ENCODE measurements around the gene GJA4. TPM values are rescaled to one million over a fixed set of nuclear protein-coding genes. Genes with fewer than 3 reads are reported as not detected.

GJA4 gene
- total and polyA plus RNA-seq, 2 of the 8 experiments (the other 6 are each of a cell fraction or from before 2014, with no cell fraction given) = 3.2 to 3.9 TPM

DNA sequence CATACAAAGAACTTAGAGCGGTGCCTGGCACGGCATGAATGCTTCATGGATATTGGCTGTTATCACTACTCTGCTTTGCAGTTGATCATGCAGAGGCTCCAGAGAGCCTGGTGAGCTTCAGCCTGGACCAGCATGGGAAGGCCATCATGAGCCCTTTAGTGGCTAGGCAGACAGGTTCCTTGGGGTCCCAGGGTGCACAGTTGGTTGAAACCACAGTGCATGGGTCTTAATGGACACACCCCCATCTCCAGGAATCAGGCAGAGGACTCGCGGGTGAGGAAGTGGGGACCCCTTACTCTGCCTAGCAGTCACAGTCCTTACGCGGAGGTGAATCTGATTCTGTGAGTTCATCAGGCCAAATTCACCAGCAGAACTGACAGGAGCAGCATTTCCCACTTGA lies 36.8 kb upstream of the GJA4 start:
- Histone ChIP-seq H2BK20ac (ENCODE audit: low read length) (no peak overlapping the region), H3K4me2 (ENCODE audit: insufficient read depth in 1 of 2, low read depth in 2 of 2, low read length in 2 of 2) (no peak overlapping the region), H4K5ac (ENCODE audit: insufficient read length, low read depth, low read length) (no peak overlapping the region), H2AK5ac (ENCODE audit: low read depth, low read length) (no peak overlapping the region), H3K23ac (ENCODE audit: insufficient read length) (no peak overlapping the region), H3K4ac (replicated peaks; ENCODE audit: insufficient read length, low read depth, low read length) (no peak overlapping the region), H3K9ac (replicated peaks in 1 of 4; ENCODE audit: extremely low read depth in 1 of 4, low read depth in 3 of 4, low read length in 3 of 4) (no peak overlapping the region), H3K18ac (ENCODE audit: extremely low read depth, low read length) (no peak overlapping the region), H3K14ac (ENCODE audit: insufficient read length) (no peak overlapping the region), H4K20me1 (replicated peaks in 1 of 2; ENCODE audit: control insufficient read depth in 1 of 2, insufficient read depth in 2 of 2, low read length in 2 of 2) (no peaks in the 10 kb centered on the region), H3K56ac (replicated peaks; ENCODE audit: insufficient read length, low read depth, low read length) (no peak overlapping the region), H2BK15ac (ENCODE audit: low read length) (no peak overlapping the region), H3K79me1 (ENCODE audit: low read depth, low read length) (no peaks in the 10 kb centered on the region), H3K27me3 (replicated peaks in 1 of 4; ENCODE audit: control insufficient read depth in 3 of 4, extremely low read depth in 1 of 4, insufficient read depth in 3 of 4, low read length in 3 of 4) (no peaks in the 10 kb centered on the region), H3K4me3 (ENCODE audit: extremely low read depth in 1 of 4, insufficient read depth in 2 of 4, low read depth in 3 of 4, low read length in 4 of 4) (no peak overlapping the region), H2BK120ac (replicated peaks; ENCODE audit: low read depth, low read length) (no peak overlapping the region), H3K27ac (ENCODE audit: low read depth, low read length) (no peak overlapping the region), H3K23me2 (ENCODE audit: low read depth, low read length) (no peaks in the 10 kb centered on the region), H3K4me1 (replicated peaks in 1 of 4; ENCODE audit: control insufficient read depth in 3 of 4, insufficient read depth in 4 of 4, low read length in 3 of 4) (peaks cover 0 to 11% (median 6%) of the 10 kb centered on the region in 4 experiments; a peak in 6 of 7 replicates), H2BK5ac (ENCODE audit: low read depth, low read length) (no peak overlapping the region), H4K8ac (ENCODE audit: extremely low read depth, insufficient read depth, low read length) (no peak overlapping the region), H4K91ac (replicated peaks; ENCODE audit: insufficient read length, low read length) (no peak overlapping the region), H3K9me3 (ENCODE audit: insufficient read depth in 2 of 2, low read depth in 1 of 2, low read length in 1 of 2) (no peaks in the 10 kb centered on the region), H3K36me3 (ENCODE audit: control insufficient read depth in 2 of 4, insufficient read depth in 4 of 4, low read length in 3 of 4) (no peaks in the 10 kb centered on the region), H2BK12ac (ENCODE audit: low read depth, low read length) (no peak overlapping the region), H2AFZ (ENCODE audit: low read length) (no peak overlapping the region), H3K79me2 (ENCODE audit: control insufficient read depth in 1 of 2, insufficient read depth in 2 of 2, low read length in 2 of 2) (no peaks in the 10 kb centered on the region)
- FAIRE-seq = no peak
- DNase-seq (ENCODE audit: low read depth in 1 of 2, low spot score in 2 of 2) = no peak
- ChIA-PET POLR2A (ENCODE audit: partially characterized antibody) (interaction anchor here (1.4 kb wide), 1 partner anchor 68 kb away, joined by 3 read pairs; no protein-coding TSS in a partner anchor), CTCF (ENCODE audit: partially characterized antibody) (interaction anchor here (1.3 to 5.9 kb wide), 3 partner anchors 13 to 97 kb away, joined by 3 to 42 read pairs (median 10); no protein-coding TSS in a partner anchor)
- WGBS, 2 experiments (ENCODE audit: extremely low coverage in 1 of 2, insufficient coverage in 1 of 2, insufficient read length in 1 of 2, insufficient replicate concordance in 2 of 2, low coverage in 1 of 2, low lambda C conversion rate in 2 of 2, missing lambda C conversion rate in 1 of 2) = 95% methylated on average over 6 of the region's 6 CpGs; no CpG with 5 or more reads in 1 of the 2 experiments
